NB4 (cell line): ENCODE results near the gene PCNX2.

Experiments
- DNase-seq: peaks from one replicate; pipeline ENCODE4 v3.0.0; 2010; ENCODE audit warnings: low read depth
- H3K4me3 ChIP-seq: one replicate; pipeline ENCODE4 v1.5.1; 2011; ENCODE audit warnings: mild to moderate bottlenecking, low read depth, low read length, moderate library complexity
- MYC ChIP-seq: IDR thresholded peaks from 2 replicates; pipeline ENCODE4 v1.6.1; 2011; ENCODE audit warnings: low read depth, low read length
- POLR2A ChIP-seq: IDR thresholded peaks from 2 replicates; pipeline ENCODE4 v1.6.1; 2011; ENCODE audit warnings: mild to moderate bottlenecking; ENCODE audit not compliant: insufficient read length; ENCODE audit errors: extremely low read depth
- TF ChIP-seq, protein P1 (sequence below): IDR thresholded peaks from one replicate; pipeline ENCODE4 v1.5.1; 2012; ENCODE audit warnings: low read depth, low read length
- TF ChIP-seq, protein P2 (sequence below): IDR thresholded peaks from 2 replicates; pipeline ENCODE4 v1.6.1; 2011; ENCODE audit warnings: low read depth, low read length

Gene PCNX2

DNA sequence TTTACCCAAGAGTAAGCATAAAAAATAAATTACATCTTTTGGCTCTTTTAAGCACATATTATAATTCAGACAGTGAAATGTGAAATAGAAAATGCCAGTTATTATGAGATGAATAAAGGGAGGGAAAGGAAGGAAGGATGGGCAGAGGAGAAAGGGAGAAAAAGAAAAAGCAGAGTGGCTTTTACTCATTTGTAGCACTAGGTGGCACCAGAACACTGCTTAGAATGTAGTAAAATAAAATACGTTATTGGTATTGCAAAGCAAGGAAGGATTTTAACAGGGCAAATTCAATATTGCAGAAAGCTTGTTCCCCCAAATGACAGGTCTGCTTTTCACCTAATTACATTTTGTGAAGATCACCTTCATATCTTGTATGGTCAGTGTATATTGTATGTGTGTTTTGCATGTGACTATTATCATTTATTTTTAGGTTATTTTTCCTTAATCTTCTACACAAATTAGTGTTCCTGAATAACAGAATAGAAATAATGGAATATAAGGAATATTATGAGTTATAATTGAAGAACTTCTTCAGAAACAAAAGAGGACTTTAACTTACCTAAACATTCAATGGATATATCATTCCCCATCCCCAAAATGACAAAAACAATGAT, 9.1 kb upstream of the PCNX2 start:
- TF ChIP-seq, protein P1, sequence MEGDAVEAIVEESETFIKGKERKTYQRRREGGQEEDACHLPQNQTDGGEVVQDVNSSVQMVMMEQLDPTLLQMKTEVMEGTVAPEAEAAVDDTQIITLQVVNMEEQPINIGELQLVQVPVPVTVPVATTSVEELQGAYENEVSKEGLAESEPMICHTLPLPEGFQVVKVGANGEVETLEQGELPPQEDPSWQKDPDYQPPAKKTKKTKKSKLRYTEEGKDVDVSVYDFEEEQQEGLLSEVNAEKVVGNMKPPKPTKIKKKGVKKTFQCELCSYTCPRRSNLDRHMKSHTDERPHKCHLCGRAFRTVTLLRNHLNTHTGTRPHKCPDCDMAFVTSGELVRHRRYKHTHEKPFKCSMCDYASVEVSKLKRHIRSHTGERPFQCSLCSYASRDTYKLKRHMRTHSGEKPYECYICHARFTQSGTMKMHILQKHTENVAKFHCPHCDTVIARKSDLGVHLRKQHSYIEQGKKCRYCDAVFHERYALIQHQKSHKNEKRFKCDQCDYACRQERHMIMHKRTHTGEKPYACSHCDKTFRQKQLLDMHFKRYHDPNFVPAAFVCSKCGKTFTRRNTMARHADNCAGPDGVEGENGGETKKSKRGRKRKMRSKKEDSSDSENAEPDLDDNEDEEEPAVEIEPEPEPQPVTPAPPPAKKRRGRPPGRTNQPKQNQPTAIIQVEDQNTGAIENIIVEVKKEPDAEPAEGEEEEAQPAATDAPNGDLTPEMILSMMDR, result peak; percentile 53
- TF ChIP-seq MYC, result no peak
- no peak overlapping the region for H3K4me3 ChIP-seq
- DNase-seq, result peak; percentile 52

DNA sequence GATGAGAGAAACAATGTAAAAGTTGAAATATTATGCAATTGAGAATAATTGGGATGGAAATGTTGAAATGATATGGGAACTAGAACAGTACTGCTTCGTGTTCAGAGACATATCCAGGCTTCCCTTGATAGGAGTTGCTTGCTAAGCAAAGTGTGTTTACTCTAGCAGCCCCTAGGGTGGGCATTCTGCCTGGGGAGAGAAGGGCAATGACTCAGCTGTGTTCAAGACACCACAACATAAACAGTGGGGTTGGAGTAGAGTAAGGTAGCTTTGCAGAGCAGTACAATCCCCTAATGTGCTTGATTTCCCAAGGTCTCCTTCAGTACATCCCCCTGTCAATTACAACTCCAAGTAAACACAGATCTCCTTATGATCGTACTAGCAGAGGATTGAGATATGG, 4.8 kb upstream of the PCNX2 start:
- no peak for DNase-seq
- no peak overlapping the region for H3K4me3 ChIP-seq
- TF ChIP-seq, protein P1, result no peak
- no peak for TF ChIP-seq POLR2A
- TF ChIP-seq, protein P2, sequence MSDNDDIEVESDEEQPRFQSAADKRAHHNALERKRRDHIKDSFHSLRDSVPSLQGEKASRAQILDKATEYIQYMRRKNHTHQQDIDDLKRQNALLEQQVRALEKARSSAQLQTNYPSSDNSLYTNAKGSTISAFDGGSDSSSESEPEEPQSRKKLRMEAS, result no peak
- TF ChIP-seq MYC, result no peak

DNA sequence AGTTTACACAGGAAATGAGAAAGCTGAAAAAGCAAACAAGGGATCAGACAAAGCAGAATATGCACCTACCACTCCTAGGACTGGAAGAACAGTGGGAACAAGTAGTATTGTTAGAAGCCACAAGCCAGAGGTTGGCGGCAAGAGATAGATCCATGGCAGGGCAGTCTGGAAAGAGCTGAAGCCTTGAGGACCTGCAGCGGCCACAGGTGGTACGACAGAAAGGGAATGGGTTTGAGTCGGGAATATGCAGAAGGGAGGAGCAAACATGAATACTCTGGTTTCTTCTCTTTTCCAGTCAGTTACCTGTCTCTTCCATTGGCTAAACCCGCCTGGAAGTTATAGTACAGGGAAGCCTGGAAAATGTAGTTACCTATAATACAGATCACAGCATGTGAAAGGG, 3.9 kb upstream of the PCNX2 start:
- H3K4me3 ChIP-seq, result no peak overlapping the region
- TF ChIP-seq POLR2A (no peak), MYC (no peak)
- TF ChIP-seq, protein P2, result no peak
- TF ChIP-seq, protein P1, result no peak
- DNase-seq, result no peak

DNA sequence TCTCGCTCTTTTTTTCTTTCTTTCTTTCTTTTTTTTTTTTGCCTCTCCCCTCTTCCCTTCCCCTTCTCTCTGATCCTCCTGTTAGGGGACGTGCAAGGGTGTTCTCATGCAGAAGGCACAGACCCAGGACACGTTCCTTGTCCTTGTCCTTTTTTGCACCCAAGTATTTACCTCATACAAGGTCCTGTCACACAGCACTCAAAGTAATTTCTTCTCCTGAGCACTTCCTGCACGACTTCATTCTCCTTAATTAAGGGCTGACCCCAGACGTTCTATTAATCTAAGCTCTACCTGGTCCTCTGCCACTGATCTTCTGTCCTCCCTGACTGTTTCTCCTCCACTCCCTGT, 424 bp upstream of the PCNX2 start:
- TF ChIP-seq, protein P2, result no peak
- TF ChIP-seq, protein P1, result no peak
- TF ChIP-seq POLR2A (no peak), MYC (no peak)
- peak overlapping the region; percentile 44 for H3K4me3 ChIP-seq
- no peak for DNase-seq

DNA sequence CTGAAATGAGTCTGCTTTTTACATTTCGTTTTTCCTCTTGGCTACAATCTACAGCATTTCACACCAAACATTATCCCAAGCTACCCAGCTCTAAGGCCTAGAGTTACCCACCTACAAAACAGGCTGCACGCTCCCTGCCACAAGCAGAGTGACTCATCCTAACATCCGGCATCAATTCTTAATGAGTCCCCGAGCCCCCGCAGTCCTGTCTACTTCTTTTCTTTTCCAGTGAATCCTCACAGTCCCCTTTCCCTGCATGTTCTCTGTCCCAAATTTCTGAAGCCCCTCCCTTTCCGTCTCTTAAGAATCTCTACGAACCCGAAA, 650 bp downstream of the PCNX2 start:
- no peak for TF ChIP-seq POLR2A
- DNase-seq, result peak; percentile 82
- peak overlapping the region; percentile 57 for H3K4me3 ChIP-seq

DNA sequence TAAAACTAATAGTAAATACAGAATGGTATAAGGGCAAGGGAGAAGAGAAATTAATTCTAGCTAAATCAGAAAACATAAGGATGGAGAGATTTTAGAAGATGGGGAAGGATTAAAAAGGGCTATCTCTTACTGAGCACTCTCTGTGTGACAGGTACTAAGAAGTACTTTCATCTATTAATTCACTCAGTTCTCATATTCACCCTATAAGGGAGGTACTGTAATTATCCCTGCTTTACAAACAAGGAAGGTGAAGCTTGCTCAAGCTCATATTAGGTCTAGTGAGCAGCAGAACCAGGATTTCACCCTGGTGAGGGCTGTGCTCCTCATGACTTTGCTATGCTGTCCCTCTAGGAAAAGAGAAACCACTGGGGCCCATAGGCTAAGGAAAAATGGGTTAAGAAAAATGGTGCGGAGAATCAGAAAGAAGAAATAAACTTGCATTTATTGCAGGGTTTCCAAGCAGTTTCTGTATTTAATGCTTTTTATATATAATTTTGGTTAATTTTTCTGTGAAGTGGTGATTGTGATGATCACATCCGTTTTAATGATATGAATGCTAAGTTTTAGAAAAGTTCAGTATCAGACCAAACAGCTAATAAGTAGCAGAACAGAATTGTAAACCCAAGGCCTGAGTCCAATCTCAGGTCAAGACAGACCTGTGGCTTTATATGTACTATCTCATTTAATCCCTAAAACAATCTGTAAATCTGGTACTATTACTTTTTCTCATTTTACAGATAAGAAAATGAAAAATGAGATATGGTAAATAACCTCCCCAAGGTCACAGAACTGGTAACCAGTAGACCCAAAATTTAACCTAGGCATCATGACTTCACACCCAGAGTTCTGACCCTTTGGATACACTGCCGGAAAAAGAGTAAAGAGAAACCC, 1.7 kb downstream of the PCNX2 start:
- DNase-seq, result no peak
- H3K4me3 ChIP-seq, result no peak overlapping the region
- TF ChIP-seq MYC, result no peak
- TF ChIP-seq, protein P2, result no peak
- TF ChIP-seq POLR2A, result no peak
- TF ChIP-seq, protein P1, result no peak
